Type B pancreatic cell (in vitro differentiated cells): Measurements from ENCODE around the gene EDDM13. TPM values are rescaled to one million over a fixed set of nuclear protein-coding genes. Genes with fewer than 3 reads are reported as not detected.

Experiments
- DNase-seq: peaks from one replicate; pipeline ENCODE4 v3.0.0; 2021; ENCODE audit warnings: mixed read lengths; ENCODE audit not compliant: unreplicated experiment; ENCODE audit errors: extremely low spot score
- H3K27ac Mint-ChIP-seq: 2 replicates; pipeline ENCODE4 v1.8.0; 2021; ENCODE audit warnings: mild to moderate bottlenecking, mixed read lengths
- H3K27me3 Mint-ChIP-seq: 2 replicates; pipeline ENCODE4 v1.8.0; 2021; ENCODE audit warnings: mixed read lengths
- H3K36me3 Mint-ChIP-seq: 2 replicates; pipeline ENCODE4 v1.8.0; 2021; ENCODE audit warnings: mixed read lengths
- H3K4me1 Mint-ChIP-seq: one replicate; pipeline ENCODE4 v1.8.0; 2021; ENCODE audit warnings: mixed read lengths; ENCODE audit not compliant: unreplicated experiment
- H3K4me3 Mint-ChIP-seq: 2 replicates; pipeline ENCODE4 v1.8.0; 2021; ENCODE audit warnings: mild to moderate bottlenecking, mixed read lengths
- H3K9me3 Mint-ChIP-seq: 2 replicates; pipeline ENCODE4 v1.8.0; 2021; ENCODE audit warnings: mixed read lengths
- total RNA-seq: library from RNA; stranded (reverse); gene quantifications from 2 replicates; pipeline ENCODE4 v1.2.1, GENCODE V29; 2021; ENCODE audit warnings: low replicate concordance
- TF ChIP-seq, protein P1 (sequence below): fragments of 200-600 bp; sonication (generic); conservative IDR thresholded peaks from 2 replicates; pipeline ENCODE4 v1.5.0; 2021; ENCODE audit warnings: antibody characterized with exemption, mild to moderate bottlenecking

EDDM13 gene
- total RNA-seq, 1 donor from 2014 or later, result not detected

- DNase-seq, result no peak
- Mint-ChIP-seq H3K9me3 (no peaks in the 10 kb centered on the region), H3K27me3 (no peaks in the 10 kb centered on the region), H3K27ac (no peak overlapping the region), H3K4me1 (no peaks in the 10 kb centered on the region), H3K4me3 (no peak overlapping the region), H3K36me3 (peaks cover 9% of the 10 kb centered on the region)
- TF ChIP-seq, protein P1, sequence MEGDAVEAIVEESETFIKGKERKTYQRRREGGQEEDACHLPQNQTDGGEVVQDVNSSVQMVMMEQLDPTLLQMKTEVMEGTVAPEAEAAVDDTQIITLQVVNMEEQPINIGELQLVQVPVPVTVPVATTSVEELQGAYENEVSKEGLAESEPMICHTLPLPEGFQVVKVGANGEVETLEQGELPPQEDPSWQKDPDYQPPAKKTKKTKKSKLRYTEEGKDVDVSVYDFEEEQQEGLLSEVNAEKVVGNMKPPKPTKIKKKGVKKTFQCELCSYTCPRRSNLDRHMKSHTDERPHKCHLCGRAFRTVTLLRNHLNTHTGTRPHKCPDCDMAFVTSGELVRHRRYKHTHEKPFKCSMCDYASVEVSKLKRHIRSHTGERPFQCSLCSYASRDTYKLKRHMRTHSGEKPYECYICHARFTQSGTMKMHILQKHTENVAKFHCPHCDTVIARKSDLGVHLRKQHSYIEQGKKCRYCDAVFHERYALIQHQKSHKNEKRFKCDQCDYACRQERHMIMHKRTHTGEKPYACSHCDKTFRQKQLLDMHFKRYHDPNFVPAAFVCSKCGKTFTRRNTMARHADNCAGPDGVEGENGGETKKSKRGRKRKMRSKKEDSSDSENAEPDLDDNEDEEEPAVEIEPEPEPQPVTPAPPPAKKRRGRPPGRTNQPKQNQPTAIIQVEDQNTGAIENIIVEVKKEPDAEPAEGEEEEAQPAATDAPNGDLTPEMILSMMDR, result no peak
Measured at GRCh38 chr19:56266051-56266450, 6.5 kb upstream of the EDDM13 start.

DNA sequence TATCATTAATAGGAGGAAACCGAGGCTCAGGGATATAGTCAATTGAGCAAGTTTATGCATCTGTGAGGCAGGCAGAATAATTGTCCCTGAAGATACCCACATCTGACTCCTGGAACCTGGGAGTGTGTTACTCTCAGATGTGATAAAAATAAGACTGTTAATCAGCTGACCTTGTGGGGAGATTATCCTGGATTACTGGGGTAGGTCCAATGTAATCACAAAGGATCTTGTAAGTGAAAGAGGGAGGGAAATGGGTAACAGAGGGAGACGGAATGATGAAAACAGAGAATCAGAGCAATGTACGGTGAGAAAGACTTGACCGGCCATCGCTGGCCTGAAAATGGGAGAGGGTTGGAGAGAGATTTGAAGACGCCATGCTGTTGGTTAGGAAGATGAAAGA, 3.2 kb upstream of the EDDM13 start:
- Mint-ChIP-seq H3K9me3 (no peaks in the 10 kb centered on the region), H3K4me1 (no peaks in the 10 kb centered on the region), H3K36me3 (peaks cover 14% of the 10 kb centered on the region), H3K27me3 (no peaks in the 10 kb centered on the region), H3K27ac (no peak overlapping the region), H3K4me3 (no peak overlapping the region)
- no peak for DNase-seq
- TF ChIP-seq, protein P1, result no peak

- Mint-ChIP-seq H3K9me3 (no peaks in the 10 kb centered on the region), H3K4me3 (no peak overlapping the region), H3K27ac (no peak overlapping the region), H3K4me1 (no peaks in the 10 kb centered on the region), H3K36me3 (peaks cover 17% of the 10 kb centered on the region), H3K27me3 (no peaks in the 10 kb centered on the region)
- no peak for DNase-seq
- TF ChIP-seq, protein P1, result no peak
Measured at GRCh38 chr19:56270676-56271075, 1.9 kb upstream of the EDDM13 start.

- Mint-ChIP-seq H3K4me1 (no peaks in the 10 kb centered on the region), H3K9me3 (no peaks in the 10 kb centered on the region), H3K36me3 (peaks cover 17% of the 10 kb centered on the region), H3K27me3 (no peaks in the 10 kb centered on the region), H3K27ac (no peak overlapping the region), H3K4me3 (no peak overlapping the region)
- TF ChIP-seq, protein P1, result no peak
- DNase-seq, result no peak
Measured at GRCh38 chr19:56271151-56271550, 1.4 kb upstream of the EDDM13 start.

- TF ChIP-seq, protein P1, result no peak
- H3K27ac Mint-ChIP-seq, result no peak overlapping the region
- H3K4me1 Mint-ChIP-seq, result no peaks in the 10 kb centered on the region
- H3K9me3 Mint-ChIP-seq, result no peaks in the 10 kb centered on the region
- H3K27me3 Mint-ChIP-seq, result no peaks in the 10 kb centered on the region
- H3K4me3 Mint-ChIP-seq, result no peak overlapping the region
- peaks cover 13% of the 10 kb centered on the region for H3K36me3 Mint-ChIP-seq
- DNase-seq, result no peak
Measured at GRCh38 chr19:56273563-56274117, 1.1 kb downstream of the EDDM13 start.

GRCh38 chr19:56282809-56283208, 10.3 kb downstream of the EDDM13 start:
- Mint-ChIP-seq H3K27ac (no peak overlapping the region), H3K9me3 (no peaks in the 10 kb centered on the region), H3K4me1 (no peaks in the 10 kb centered on the region), H3K27me3 (no peaks in the 10 kb centered on the region), H3K4me3 (no peak overlapping the region), H3K36me3 (no peaks in the 10 kb centered on the region)
- no peak for DNase-seq
- TF ChIP-seq, protein P1, result no peak
